ENCODE results near the gene MRPS27.

MRPS27 gene

GRCh38 chr5:72290356-72291133 is 29.5 kb downstream of the MRPS27 start:
- H3K9ac ChIP-seq (ENCODE audit: insufficient read length, low read depth): no peak overlapping the region
- peaks cover 65% of the 10 kb centered on the region for H3K36me3 ChIP-seq (ENCODE audit: insufficient read depth, insufficient read length, low read length)

GRCh38 chr5:72288924-72289323 is 31.1 kb downstream of the MRPS27 start:
- no peak for DNase-seq (ENCODE audit: low read depth, low spot score)
- no peak for TF ChIP-seq YY1 (IDR thresholded peaks at IDR 0.05; ENCODE audit: insufficient read depth, insufficient read length)
- TF ChIP-seq ZNF274 (IDR thresholded peaks at IDR 0.05; ENCODE audit: low read depth, low read length): no peak
- TF ChIP-seq SUZ12 (IDR thresholded peaks at IDR 0.05; ENCODE audit: extremely low read depth, insufficient read depth, insufficient read length): no peak
- Histone ChIP-seq H3K9ac (ENCODE audit: insufficient read length, low read depth) (no peak overlapping the region), H3K36me3 (ENCODE audit: insufficient read depth, insufficient read length, low read length) (peaks cover 53% of the 10 kb centered on the region), H3K27me3 (ENCODE audit: insufficient read depth, insufficient read length) (no peaks in the 10 kb centered on the region), H3K9me3 (ENCODE audit: insufficient read depth, low read length) (no peaks in the 10 kb centered on the region), H3K4me3 (ENCODE audit: insufficient read length, low read depth) (no peak overlapping the region), H3K4me1 (ENCODE audit: insufficient read depth, insufficient read length) (no peaks in the 10 kb centered on the region)

More at GRCh38 chr5:72290356-72291133, 29.5 kb downstream of the MRPS27 start:
- Histone ChIP-seq H3K9me3 (ENCODE audit: insufficient read depth, low read length) (no peaks in the 10 kb centered on the region), H3K4me1 (ENCODE audit: insufficient read depth, insufficient read length) (no peaks in the 10 kb centered on the region), H3K4me3 (ENCODE audit: insufficient read length, low read depth) (no peak overlapping the region), H3K27me3 (ENCODE audit: insufficient read depth, insufficient read length) (no peaks in the 10 kb centered on the region)
- TF ChIP-seq YY1 (IDR thresholded peaks at IDR 0.05; ENCODE audit: insufficient read depth, insufficient read length): no peak
- TF ChIP-seq ZNF274 (IDR thresholded peaks at IDR 0.05; ENCODE audit: low read depth, low read length): no peak
- TF ChIP-seq SUZ12 (IDR thresholded peaks at IDR 0.05; ENCODE audit: extremely low read depth, insufficient read depth, insufficient read length): no peak
- no peak for DNase-seq (ENCODE audit: low read depth, low spot score)

- TF ChIP-seq ZNF274 (IDR thresholded peaks at IDR 0.05; ENCODE audit: low read depth, low read length) (no peak), YY1 (IDR thresholded peaks at IDR 0.05; ENCODE audit: insufficient read depth, insufficient read length) (no peak), SUZ12 (IDR thresholded peaks at IDR 0.05; ENCODE audit: extremely low read depth, insufficient read depth, insufficient read length) (no peak)
- DNase-seq (ENCODE audit: low read depth, low spot score): no peak
- Histone ChIP-seq H3K4me3 (ENCODE audit: insufficient read length, low read depth) (no peak overlapping the region), H3K9ac (ENCODE audit: insufficient read length, low read depth) (no peak overlapping the region), H3K27me3 (ENCODE audit: insufficient read depth, insufficient read length) (no peaks in the 10 kb centered on the region), H3K4me1 (ENCODE audit: insufficient read depth, insufficient read length) (no peaks in the 10 kb centered on the region), H3K9me3 (ENCODE audit: insufficient read depth, low read length) (no peaks in the 10 kb centered on the region), H3K36me3 (ENCODE audit: insufficient read depth, insufficient read length, low read length) (peaks cover 53% of the 10 kb centered on the region)
These were observed 33.2 kb downstream of the MRPS27 start for GRCh38 chr5:72286798-72287197.

GRCh38 chr5:72285424-72285821 is 34.6 kb downstream of the MRPS27 start:
- Histone ChIP-seq H3K9ac (ENCODE audit: insufficient read length, low read depth) (no peak overlapping the region), H3K4me3 (ENCODE audit: insufficient read length, low read depth) (no peak overlapping the region), H3K4me1 (ENCODE audit: insufficient read depth, insufficient read length) (no peaks in the 10 kb centered on the region), H3K27me3 (ENCODE audit: insufficient read depth, insufficient read length) (no peaks in the 10 kb centered on the region), H3K36me3 (ENCODE audit: insufficient read depth, insufficient read length, low read length) (peaks cover 45% of the 10 kb centered on the region), H3K9me3 (ENCODE audit: insufficient read depth, low read length) (no peaks in the 10 kb centered on the region)
- TF ChIP-seq ZNF274 (IDR thresholded peaks at IDR 0.05; ENCODE audit: low read depth, low read length) (no peak), SUZ12 (IDR thresholded peaks at IDR 0.05; ENCODE audit: extremely low read depth, insufficient read depth, insufficient read length) (no peak), YY1 (IDR thresholded peaks at IDR 0.05; ENCODE audit: insufficient read depth, insufficient read length) (no peak)
- no peak for DNase-seq (ENCODE audit: low read depth, low spot score)

GRCh38 chr5:72284559-72285423 is 35.2 kb downstream of the MRPS27 start:
- DNase-seq (ENCODE audit: low read depth, low spot score): no peak
- no peaks in the 10 kb centered on the region for H3K4me1 ChIP-seq (ENCODE audit: insufficient read depth, insufficient read length)
- no peaks in the 10 kb centered on the region for H3K9me3 ChIP-seq (ENCODE audit: insufficient read depth, low read length)
- H3K36me3 ChIP-seq (ENCODE audit: insufficient read depth, insufficient read length, low read length): peaks cover 39% of the 10 kb centered on the region
- no peak overlapping the region for H3K4me3 ChIP-seq (ENCODE audit: insufficient read length, low read depth)
- H3K9ac ChIP-seq (ENCODE audit: insufficient read length, low read depth): no peak overlapping the region
- TF ChIP-seq YY1 (IDR thresholded peaks at IDR 0.05; ENCODE audit: insufficient read depth, insufficient read length): no peak
- no peak for TF ChIP-seq ZNF274 (IDR thresholded peaks at IDR 0.05; ENCODE audit: low read depth, low read length)
- TF ChIP-seq SUZ12 (IDR thresholded peaks at IDR 0.05; ENCODE audit: extremely low read depth, insufficient read depth, insufficient read length): no peak
- no peaks in the 10 kb centered on the region for H3K27me3 ChIP-seq (ENCODE audit: insufficient read depth, insufficient read length)

- Histone ChIP-seq H3K9me3 (ENCODE audit: insufficient read depth, low read length) (no peaks in the 10 kb centered on the region), H3K36me3 (ENCODE audit: insufficient read depth, insufficient read length, low read length) (peaks cover 36% of the 10 kb centered on the region), H3K4me1 (ENCODE audit: insufficient read depth, insufficient read length) (no peaks in the 10 kb centered on the region), H3K4me3 (ENCODE audit: insufficient read length, low read depth) (no peak overlapping the region), H3K27me3 (ENCODE audit: insufficient read depth, insufficient read length) (no peaks in the 10 kb centered on the region), H3K9ac (ENCODE audit: insufficient read length, low read depth) (no peak overlapping the region)
- no peak for DNase-seq (ENCODE audit: low read depth, low spot score)
- no peak for TF ChIP-seq YY1 (IDR thresholded peaks at IDR 0.05; ENCODE audit: insufficient read depth, insufficient read length)
- TF ChIP-seq ZNF274 (IDR thresholded peaks at IDR 0.05; ENCODE audit: low read depth, low read length): no peak
- no peak for TF ChIP-seq SUZ12 (IDR thresholded peaks at IDR 0.05; ENCODE audit: extremely low read depth, insufficient read depth, insufficient read length)
These were observed 36.7 kb downstream of the MRPS27 start for GRCh38 chr5:72283358-72283757.

- Histone ChIP-seq H3K9me3 (ENCODE audit: insufficient read depth, low read length) (no peaks in the 10 kb centered on the region), H3K27me3 (ENCODE audit: insufficient read depth, insufficient read length) (no peaks in the 10 kb centered on the region), H3K4me1 (ENCODE audit: insufficient read depth, insufficient read length) (no peaks in the 10 kb centered on the region), H3K36me3 (ENCODE audit: insufficient read depth, insufficient read length, low read length) (peaks cover 33% of the 10 kb centered on the region), H3K4me3 (ENCODE audit: insufficient read length, low read depth) (no peak overlapping the region), H3K9ac (ENCODE audit: insufficient read length, low read depth) (no peak overlapping the region)
- DNase-seq (ENCODE audit: low read depth, low spot score): no peak
- TF ChIP-seq ZNF274 (IDR thresholded peaks at IDR 0.05; ENCODE audit: low read depth, low read length) (no peak), SUZ12 (IDR thresholded peaks at IDR 0.05; ENCODE audit: extremely low read depth, insufficient read depth, insufficient read length) (no peak), YY1 (IDR thresholded peaks at IDR 0.05; ENCODE audit: insufficient read depth, insufficient read length) (no peak)
These were observed 37.2 kb downstream of the MRPS27 start for GRCh38 chr5:72282878-72283277.
